NCI-H2171 treated with DMSO at 0.1 percent for 48 hours (cell line): ENCODE results near the gene C2orf68.
"Not testable (repeated sequence)": the region's sequence is repeated elsewhere in the genome, so short reads cannot be mapped to it uniquely, and the experiment has no call there.

Source experiments
- DNase-seq: peaks from one replicate; lab custom pipeline; 2025; lab: John Stamatoyannopoulos, UW

C2orf68 gene

DNA sequence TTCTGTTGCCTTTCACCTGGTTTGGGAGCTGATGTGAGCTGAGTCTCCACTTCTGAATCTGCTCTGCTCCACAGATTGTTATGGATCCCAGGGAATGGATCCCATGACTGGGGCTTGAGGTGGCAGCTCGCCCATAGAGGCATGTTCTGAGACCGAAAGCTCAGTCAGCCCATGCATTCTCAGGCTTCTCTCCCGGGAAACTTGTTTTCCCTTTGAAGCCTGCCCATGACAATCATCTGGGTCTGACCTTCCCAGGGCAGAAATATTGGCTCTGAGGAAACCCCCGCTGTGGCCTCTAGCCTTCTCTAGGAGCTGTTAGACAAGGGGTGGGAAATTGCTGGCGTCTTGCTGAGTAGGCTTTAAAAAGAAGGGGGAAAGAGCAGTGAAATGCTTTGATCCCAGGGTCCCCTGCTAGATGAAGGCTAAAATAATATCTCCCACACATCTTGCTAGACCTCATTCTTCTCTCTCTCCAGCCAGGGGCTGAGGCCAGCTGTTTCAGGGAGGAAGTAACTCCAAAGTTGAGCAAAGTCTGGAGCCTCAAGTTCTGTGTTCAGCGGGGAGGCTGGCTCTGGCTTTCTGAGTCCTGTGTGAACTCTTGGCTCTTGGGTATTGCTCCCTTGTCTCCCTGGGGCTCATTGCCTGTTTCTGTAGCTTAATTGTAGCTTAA is 32.5 kb downstream of the C2orf68 start:
- DNase-seq = no peak

DNA sequence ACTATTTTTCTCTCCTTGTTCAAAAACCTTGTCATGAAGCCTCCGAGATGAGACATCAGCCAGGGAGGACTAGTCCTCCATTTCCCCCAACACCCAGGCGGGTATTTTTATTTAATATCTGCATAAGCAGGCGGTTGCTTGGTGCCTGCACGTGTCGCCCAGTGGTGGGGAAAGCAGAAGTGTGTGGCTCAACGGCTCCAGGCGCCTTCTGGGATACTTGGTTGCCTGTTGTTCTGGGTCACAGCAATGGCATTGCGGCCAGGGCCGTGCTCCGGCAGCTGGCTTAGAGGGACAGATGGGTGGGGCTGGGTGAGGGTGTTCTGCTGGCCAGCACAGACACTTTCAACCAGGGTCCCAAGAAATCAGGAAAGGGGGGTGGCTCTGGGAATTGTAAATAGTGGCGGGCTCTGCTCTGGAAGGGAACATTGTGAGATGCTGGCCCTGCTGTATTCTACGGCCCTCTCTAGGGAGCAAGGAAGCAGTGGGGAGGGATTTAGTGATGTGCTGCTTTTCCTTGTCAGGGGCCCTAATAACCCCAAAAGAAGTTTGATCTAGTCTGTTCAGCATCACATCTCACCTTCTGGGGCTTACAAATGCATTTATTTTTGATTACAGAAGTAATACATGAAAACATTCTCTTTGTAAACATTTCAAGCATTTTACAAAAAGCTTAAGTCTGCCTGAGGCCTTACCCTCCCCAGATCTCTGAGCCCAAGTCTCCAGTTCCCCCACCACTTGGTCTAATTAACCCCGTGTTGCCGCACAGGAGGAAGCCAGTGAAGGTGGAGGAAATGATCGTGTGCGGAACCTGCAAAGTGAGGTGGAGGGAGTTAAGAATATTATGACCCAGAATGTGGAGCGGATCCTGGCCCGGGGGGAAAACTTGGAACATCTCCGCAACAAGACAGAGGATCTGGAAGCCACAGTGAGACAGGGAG is 33.4 kb downstream of the C2orf68 start:
- DNase-seq = no peak

DNA sequence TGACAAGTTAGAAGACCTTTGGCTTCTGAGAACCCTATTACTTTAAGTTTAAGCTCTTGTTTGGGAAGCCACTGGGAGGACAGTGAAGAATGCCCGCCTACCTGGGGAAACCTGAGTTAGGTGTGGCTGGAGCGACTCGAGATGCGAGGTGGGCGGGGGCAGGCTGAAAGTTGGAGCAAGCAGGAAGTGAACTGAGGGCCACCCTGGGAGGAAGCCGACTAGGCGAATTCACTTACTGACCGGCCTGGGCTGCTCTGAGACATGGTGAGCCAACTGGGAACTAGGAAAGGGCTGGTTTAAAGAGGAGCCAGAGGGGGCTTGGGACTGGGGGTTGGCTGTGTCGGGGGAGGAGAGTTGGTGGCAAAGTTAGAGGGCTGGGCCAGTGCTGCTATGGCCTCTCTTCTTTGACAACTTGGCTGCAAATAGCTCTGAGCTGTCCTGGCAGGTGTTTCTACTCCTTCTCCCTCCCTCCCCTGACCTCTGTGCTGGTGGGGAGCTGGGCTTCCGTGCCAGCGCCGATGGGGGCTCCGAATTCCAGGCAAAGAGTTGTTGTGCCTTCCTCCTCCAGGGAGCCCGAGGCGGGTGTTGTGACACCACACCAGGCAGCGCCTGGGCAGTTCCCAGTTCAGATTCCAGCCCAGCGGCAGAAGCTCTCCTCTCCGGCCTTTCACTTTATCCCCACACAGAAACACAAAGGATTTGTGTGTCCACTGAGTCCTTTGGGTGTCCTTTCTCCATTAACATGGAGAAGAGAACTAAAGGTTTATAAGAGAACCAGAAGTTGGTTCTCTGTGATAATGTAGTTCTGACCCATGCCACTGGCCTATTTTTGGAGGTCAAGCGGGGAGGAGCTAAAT is 34.3 kb downstream of the C2orf68 start, which contains the start of gene VAMP8:
Gene VAMP8 (plus strand): TSS at position 201 of the 857 bp plus-strand sequence. CDS start 61 bp downstream, at position 262.
- no peak for DNase-seq

DNA sequence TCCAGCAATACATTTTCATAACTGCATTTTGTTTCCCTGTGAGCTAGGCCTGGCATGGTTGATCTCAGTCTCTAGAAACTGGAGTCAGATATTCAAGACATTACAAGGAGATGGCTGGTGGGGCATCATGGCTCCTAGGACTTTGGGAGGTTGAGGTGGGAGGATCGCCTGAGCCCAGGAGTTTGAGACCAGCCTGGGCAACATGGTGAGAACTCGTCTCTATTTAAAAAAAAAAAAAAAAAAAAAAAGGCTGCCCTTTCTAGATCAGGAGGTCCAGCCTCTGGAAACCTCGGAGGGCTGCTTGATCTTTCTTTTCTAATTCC is 34.8 kb downstream of the C2orf68 start:
- no peak for DNase-seq

DNA sequence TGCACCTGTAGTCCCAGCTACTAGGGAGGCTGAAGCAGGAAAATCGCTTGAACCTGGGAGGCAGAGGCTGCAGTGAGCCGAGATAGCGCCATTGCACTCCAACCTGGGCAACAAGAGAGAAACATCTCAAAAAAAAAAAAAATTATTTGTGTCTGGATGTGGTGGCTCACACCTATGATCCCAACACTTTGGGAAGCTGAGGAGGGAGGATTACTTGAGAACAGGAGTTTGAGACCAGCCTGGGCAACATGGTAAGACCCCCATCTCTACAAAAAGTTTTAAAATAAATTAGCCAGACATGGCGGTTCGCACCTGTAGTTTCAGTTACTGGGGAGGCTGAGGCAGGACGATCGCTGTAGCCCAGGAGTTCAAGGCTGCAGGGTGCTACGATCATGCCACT is 36.1 kb downstream of the C2orf68 start:
- no peak for DNase-seq

DNA sequence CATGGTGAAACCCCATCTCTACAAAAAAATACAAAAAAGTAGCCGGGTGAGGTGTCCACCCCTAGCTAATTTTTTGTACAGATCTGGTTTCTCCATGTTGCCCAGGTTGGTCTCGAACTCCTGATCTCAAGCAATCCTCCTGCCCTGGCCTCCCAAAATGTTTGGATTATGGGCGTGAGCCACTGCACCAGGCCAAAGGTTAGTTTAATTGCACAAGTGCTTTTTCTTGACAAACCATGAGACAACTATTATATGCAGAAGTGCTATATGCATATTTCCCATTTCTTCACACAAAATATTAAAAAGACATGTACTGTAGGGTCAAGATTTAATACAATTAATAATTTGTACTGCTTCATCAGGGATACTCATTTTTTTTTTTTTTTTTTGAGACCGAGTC is 45.6 kb downstream of the C2orf68 start:
- DNase-seq = no peak

DNA sequence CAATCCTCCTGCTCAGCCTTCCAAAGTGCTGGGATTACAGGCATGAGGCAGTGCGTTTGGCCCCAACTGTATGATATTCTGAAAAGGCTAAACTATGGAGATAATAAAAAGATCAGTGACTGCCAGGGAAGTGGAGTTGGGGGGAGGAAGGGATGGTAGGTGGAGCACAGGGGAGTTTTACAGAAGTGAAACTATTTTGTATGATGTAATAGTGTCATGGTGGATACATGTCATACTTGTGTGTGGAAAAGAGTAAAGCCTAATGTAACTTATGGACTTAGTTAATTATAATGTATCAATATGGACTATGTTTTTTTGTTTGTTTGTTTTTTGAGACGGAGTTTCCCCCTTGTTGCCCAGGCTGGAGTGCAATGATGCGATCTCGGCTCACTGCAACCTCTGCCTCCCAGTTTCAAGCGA is 47.7 kb downstream of the C2orf68 start:
- DNase-seq = no peak

DNA sequence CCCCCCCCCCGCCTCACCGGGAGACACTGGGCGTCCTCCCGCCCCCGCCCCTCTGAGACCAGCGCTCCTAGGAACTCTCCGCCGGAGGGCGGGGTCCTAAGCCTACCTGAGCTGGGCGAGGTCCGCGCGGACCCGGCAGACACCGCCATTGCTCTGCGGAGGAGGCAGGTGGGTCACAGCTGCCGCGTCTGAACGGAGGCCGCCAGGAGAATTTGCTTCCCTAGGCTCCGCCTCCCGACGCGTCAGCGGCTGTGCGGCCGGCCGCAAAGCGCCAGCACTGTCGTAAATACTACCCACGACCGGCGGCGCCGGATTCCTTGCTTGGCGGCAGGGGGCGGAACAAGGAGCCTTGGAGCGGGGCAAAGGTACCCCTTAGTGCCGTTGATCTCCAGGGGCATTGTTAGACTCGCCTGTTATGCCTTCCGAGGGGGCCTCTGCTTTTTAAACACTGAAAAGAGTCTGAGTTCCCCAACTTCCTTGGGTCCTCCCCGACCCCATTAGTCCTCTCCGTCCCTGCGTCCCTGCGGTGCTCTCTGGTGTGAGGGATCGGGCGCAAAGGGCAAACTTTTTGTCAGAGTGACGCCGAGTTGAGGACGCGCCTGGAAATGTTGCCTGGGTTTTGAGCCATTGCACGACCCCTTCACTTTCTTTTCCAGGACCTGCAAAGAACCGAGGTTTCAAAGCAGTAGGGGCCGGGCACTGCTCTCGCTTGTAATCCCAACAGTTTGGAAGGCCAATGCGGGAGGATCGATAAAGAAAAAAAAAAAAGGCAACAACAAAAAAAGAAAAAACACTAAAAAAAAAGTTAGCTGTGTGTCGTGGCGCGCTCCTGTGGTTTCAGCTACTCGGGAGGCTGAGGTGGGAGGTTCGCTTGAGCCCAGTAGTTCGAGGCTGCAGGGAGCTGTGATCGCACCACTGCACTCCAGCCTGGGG is 50.3 kb downstream of the C2orf68 start, which contains the start of gene GGCX:
Gene GGCX (minus strand): TSS at position 214 of the 933 bp plus-strand sequence. CDS start 65 bp downstream, at position 149.
- DNase-seq = peak; percentile 96

DNA sequence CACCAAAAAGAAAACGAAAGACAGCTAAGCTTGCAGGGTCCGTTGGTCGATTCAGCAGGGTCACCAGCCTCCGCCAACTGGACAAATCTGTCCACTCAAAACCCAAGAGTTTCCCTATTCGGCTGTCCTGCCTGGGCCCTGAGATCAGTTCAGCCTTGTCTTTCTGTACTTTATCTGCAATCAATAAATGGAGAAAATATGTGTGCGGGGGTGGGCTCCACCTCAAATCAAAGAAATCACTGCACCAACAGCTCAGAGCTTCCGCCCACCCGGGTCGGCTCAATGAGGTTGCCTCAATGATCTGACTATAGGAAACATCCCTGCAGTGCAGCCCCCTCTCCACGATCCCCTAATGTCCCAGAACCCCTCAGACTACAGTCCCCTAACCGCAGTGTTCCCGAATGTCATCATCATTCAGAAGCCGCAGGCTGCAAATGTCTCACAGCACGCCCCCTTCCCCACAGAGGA is 51.0 kb downstream of the C2orf68 start:
- DNase-seq = no peak

DNA sequence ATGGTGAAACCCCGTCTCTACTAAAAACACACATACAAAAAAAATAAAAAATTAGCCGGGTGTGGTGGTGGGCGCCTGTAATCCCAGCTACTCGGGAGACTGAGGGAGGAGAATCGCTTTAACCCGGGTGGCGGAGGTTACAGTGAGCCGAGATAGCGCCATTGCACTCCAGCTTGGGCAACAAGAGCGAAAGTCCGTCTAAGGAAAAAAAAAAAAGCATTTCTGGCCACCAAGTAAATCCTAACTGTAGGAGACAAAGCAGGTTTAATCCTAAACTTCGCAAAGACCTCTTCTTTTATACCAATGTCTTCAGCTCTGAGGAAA is 51.5 kb downstream of the C2orf68 start:
- not testable (repeated sequence) for DNase-seq

DNA sequence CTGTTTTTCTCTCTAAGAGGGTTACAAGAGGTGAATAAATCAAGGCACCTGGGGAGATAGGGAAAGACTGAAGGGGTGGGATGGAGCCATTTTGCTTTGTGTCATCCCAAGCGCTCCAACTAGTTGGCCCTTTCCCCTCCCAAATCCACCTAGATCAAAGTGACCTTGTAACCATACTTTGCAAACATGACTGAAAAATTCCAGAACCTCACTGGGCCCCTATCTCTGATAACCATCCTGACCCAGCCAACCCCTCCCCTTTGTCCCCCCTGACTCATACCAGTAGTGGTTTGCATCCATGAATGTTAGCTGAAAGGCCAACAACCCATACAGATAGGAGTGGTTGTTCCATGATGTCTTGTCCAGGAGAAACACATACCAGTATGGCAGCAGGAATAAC is 53.7 kb downstream of the C2orf68 start:
- DNase-seq = no peak

DNA sequence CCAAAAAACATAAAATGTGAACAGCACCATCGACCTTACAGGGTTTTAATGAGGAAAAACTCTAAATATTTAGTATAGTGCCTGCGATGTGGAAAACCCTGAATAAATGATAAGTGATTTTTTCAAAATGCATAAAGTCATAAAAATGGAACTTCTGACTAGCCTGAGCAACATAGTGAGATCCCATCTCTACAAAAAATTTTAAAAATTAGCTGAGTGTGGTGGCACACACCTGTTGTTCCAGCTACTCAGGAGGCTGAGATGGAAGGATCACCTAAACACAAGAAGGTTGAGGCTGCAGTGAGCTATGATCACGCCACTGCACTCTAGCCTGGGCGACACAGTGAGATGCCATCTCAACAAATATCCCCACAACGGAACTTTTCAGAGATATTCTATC is 54.7 kb downstream of the C2orf68 start:
- DNase-seq = no peak
